ENCODE measurements around the gene PITPNM1.

Gene PITPNM1

GRCh38 chr11:67543585-67543984 is 38.4 kb upstream of the PITPNM1 start:
- peak overlapping the region; percentile 11 for H3K9ac ChIP-seq (ENCODE audit: insufficient read length, low read depth)
- TF ChIP-seq ZNF274 (IDR thresholded peaks at IDR 0.05; ENCODE audit: low read depth, low read length) (no peak), SUZ12 (IDR thresholded peaks at IDR 0.05; ENCODE audit: extremely low read depth, insufficient read depth, insufficient read length) (no peak), YY1 (IDR thresholded peaks at IDR 0.05; ENCODE audit: insufficient read depth, insufficient read length) (no peak)
- no peaks in the 10 kb centered on the region for H3K27me3 ChIP-seq (ENCODE audit: insufficient read depth, insufficient read length)
- H3K4me1 ChIP-seq (ENCODE audit: insufficient read depth, insufficient read length): peaks cover 9% of the 10 kb centered on the region
- no peak overlapping the region for H3K4me3 ChIP-seq (ENCODE audit: insufficient read length, low read depth)
- no peak for DNase-seq (ENCODE audit: low read depth, low spot score)
- H3K9me3 ChIP-seq (ENCODE audit: insufficient read depth, low read length): no peaks in the 10 kb centered on the region; the same call in 1 of the 2 replicates
- no peaks in the 10 kb centered on the region for H3K36me3 ChIP-seq (ENCODE audit: insufficient read depth, insufficient read length, low read length)

- Histone ChIP-seq H3K9ac (ENCODE audit: insufficient read length, low read depth) (no peak overlapping the region), H3K4me1 (ENCODE audit: insufficient read depth, insufficient read length) (peaks cover 9% of the 10 kb centered on the region), H3K27me3 (ENCODE audit: insufficient read depth, insufficient read length) (no peaks in the 10 kb centered on the region), H3K4me3 (ENCODE audit: insufficient read length, low read depth) (no peak overlapping the region), H3K36me3 (ENCODE audit: insufficient read depth, insufficient read length, low read length) (no peaks in the 10 kb centered on the region), H3K9me3 (ENCODE audit: insufficient read depth, low read length) (no peaks in the 10 kb centered on the region; the same call in 1 of the 2 replicates)
- DNase-seq (ENCODE audit: low read depth, low spot score): no peak
- TF ChIP-seq YY1 (IDR thresholded peaks at IDR 0.05; ENCODE audit: insufficient read depth, insufficient read length) (no peak), SUZ12 (IDR thresholded peaks at IDR 0.05; ENCODE audit: extremely low read depth, insufficient read depth, insufficient read length) (no peak), ZNF274 (IDR thresholded peaks at IDR 0.05; ENCODE audit: low read depth, low read length) (no peak)
These were observed 37.8 kb upstream of the PITPNM1 start for GRCh38 chr11:67542971-67543370.

- DNase-seq (ENCODE audit: low read depth, low spot score): no peak
- Histone ChIP-seq H3K36me3 (ENCODE audit: insufficient read depth, insufficient read length, low read length) (no peaks in the 10 kb centered on the region), H3K27me3 (ENCODE audit: insufficient read depth, insufficient read length) (no peaks in the 10 kb centered on the region), H3K4me1 (ENCODE audit: insufficient read depth, insufficient read length) (peaks cover 9% of the 10 kb centered on the region), H3K9me3 (ENCODE audit: insufficient read depth, low read length) (no peaks in the 10 kb centered on the region; the same call in 1 of the 2 replicates), H3K4me3 (ENCODE audit: insufficient read length, low read depth) (no peak overlapping the region), H3K9ac (ENCODE audit: insufficient read length, low read depth) (no peak overlapping the region)
- TF ChIP-seq ZNF274 (IDR thresholded peaks at IDR 0.05; ENCODE audit: low read depth, low read length) (no peak), YY1 (IDR thresholded peaks at IDR 0.05; ENCODE audit: insufficient read depth, insufficient read length) (no peak), SUZ12 (IDR thresholded peaks at IDR 0.05; ENCODE audit: extremely low read depth, insufficient read depth, insufficient read length) (no peak)
These were observed 37.0 kb upstream of the PITPNM1 start for GRCh38 chr11:67542169-67542568.

GRCh38 chr11:67541198-67541597 is 36.0 kb upstream of the PITPNM1 start:
- TF ChIP-seq YY1 (IDR thresholded peaks at IDR 0.05; ENCODE audit: insufficient read depth, insufficient read length): no peak
- Histone ChIP-seq H3K9me3 (ENCODE audit: insufficient read depth, low read length) (peaks cover 6% of the 10 kb centered on the region), H3K9ac (ENCODE audit: insufficient read length, low read depth) (no peak overlapping the region), H3K36me3 (ENCODE audit: insufficient read depth, insufficient read length, low read length) (no peaks in the 10 kb centered on the region), H3K4me3 (ENCODE audit: insufficient read length, low read depth) (no peak overlapping the region), H3K27me3 (ENCODE audit: insufficient read depth, insufficient read length) (no peaks in the 10 kb centered on the region), H3K4me1 (ENCODE audit: insufficient read depth, insufficient read length) (peaks cover 9% of the 10 kb centered on the region)
- no peak for DNase-seq (ENCODE audit: low read depth, low spot score)

- DNase-seq (ENCODE audit: low read depth, low spot score): no peak
- Histone ChIP-seq H3K9me3 (ENCODE audit: insufficient read depth, low read length) (peaks cover 21% of the 10 kb centered on the region), H3K36me3 (ENCODE audit: insufficient read depth, insufficient read length, low read length) (no peaks in the 10 kb centered on the region), H3K4me1 (ENCODE audit: insufficient read depth, insufficient read length) (peaks cover 9% of the 10 kb centered on the region), H3K9ac (ENCODE audit: insufficient read length, low read depth) (no peak overlapping the region), H3K4me3 (ENCODE audit: insufficient read length, low read depth) (no peak overlapping the region), H3K27me3 (ENCODE audit: insufficient read depth, insufficient read length) (no peaks in the 10 kb centered on the region)
- TF ChIP-seq ZNF274 (IDR thresholded peaks at IDR 0.05; ENCODE audit: low read depth, low read length) (no peak), YY1 (IDR thresholded peaks at IDR 0.05; ENCODE audit: insufficient read depth, insufficient read length) (no peak), SUZ12 (IDR thresholded peaks at IDR 0.05; ENCODE audit: extremely low read depth, insufficient read depth, insufficient read length) (no peak)
These were observed 34.4 kb upstream of the PITPNM1 start for GRCh38 chr11:67539550-67539949.

GRCh38 chr11:67538823-67539505 is 33.8 kb upstream of the PITPNM1 start:
- Histone ChIP-seq H3K9me3 (ENCODE audit: insufficient read depth, low read length) (peaks cover 27% of the 10 kb centered on the region), H3K36me3 (ENCODE audit: insufficient read depth, insufficient read length, low read length) (no peaks in the 10 kb centered on the region), H3K9ac (ENCODE audit: insufficient read length, low read depth) (no peak overlapping the region), H3K4me1 (ENCODE audit: insufficient read depth, insufficient read length) (peaks cover 9% of the 10 kb centered on the region), H3K27me3 (ENCODE audit: insufficient read depth, insufficient read length) (no peaks in the 10 kb centered on the region), H3K4me3 (ENCODE audit: insufficient read length, low read depth) (no peak overlapping the region)
- DNase-seq (ENCODE audit: low read depth, low spot score): no peak
- no peak for TF ChIP-seq YY1 (IDR thresholded peaks at IDR 0.05; ENCODE audit: insufficient read depth, insufficient read length)
- TF ChIP-seq SUZ12 (IDR thresholded peaks at IDR 0.05; ENCODE audit: extremely low read depth, insufficient read depth, insufficient read length): no peak
- TF ChIP-seq ZNF274 (IDR thresholded peaks at IDR 0.05; ENCODE audit: low read depth, low read length): no peak

- peaks cover 7% of the 10 kb centered on the region for H3K4me1 ChIP-seq (ENCODE audit: insufficient read depth, insufficient read length)
- DNase-seq (ENCODE audit: low read depth, low spot score): no peak
These were observed 33.1 kb upstream of the PITPNM1 start for GRCh38 chr11:67538306-67538705.

More at GRCh38 chr11:67538306-67538705, 33.1 kb upstream of the PITPNM1 start:
- no peak overlapping the region for H3K9ac ChIP-seq (ENCODE audit: insufficient read length, low read depth)
- peaks cover 33% of the 10 kb centered on the region for H3K9me3 ChIP-seq (ENCODE audit: insufficient read depth, low read length)
- TF ChIP-seq SUZ12 (IDR thresholded peaks at IDR 0.05; ENCODE audit: extremely low read depth, insufficient read depth, insufficient read length) (no peak), ZNF274 (IDR thresholded peaks at IDR 0.05; ENCODE audit: low read depth, low read length) (no peak)
- no peaks in the 10 kb centered on the region for H3K36me3 ChIP-seq (ENCODE audit: insufficient read depth, insufficient read length, low read length)
- no peaks in the 10 kb centered on the region for H3K27me3 ChIP-seq (ENCODE audit: insufficient read depth, insufficient read length)
- H3K4me3 ChIP-seq (ENCODE audit: insufficient read length, low read depth): no peak overlapping the region

All from NT2/D1 (cell line).